Activated CD4-positive, alpha-beta T cell treated with anti-CD3 and anti-CD28 coated beads, Interleukin-2, amount 10 ng/mL, durations not matched to agents 24 days and 14 days (primary cell): Measurements from ENCODE around the gene GNB2. TPM values are rescaled to one million over a fixed set of nuclear protein-coding genes. Genes with fewer than 3 reads are reported as not detected.

Experiments used
- DNase-seq: peaks from one replicate; pipeline ENCODE4 v3.0.0; 2022
- H3K27ac Mint-ChIP-seq: one replicate; pipeline ENCODE4 v1.8.0; 2022; ENCODE audit warnings: mild to moderate bottlenecking, mixed read lengths
- H3K27me3 Mint-ChIP-seq: one replicate; pipeline ENCODE4 v1.8.0; 2022; ENCODE audit warnings: mixed read lengths
- H3K36me3 Mint-ChIP-seq: one replicate; pipeline ENCODE4 v1.8.0; 2022; ENCODE audit warnings: low read depth, mild to moderate bottlenecking, mixed read lengths
- H3K4me1 Mint-ChIP-seq: one replicate; pipeline ENCODE4 v1.8.0; 2021; ENCODE audit warnings: mixed read lengths
- H3K4me3 Mint-ChIP-seq: one replicate; pipeline ENCODE4 v1.8.0; 2022; ENCODE audit warnings: mild to moderate bottlenecking, moderate library complexity, mixed read lengths
- H3K9me3 Mint-ChIP-seq: one replicate; pipeline ENCODE4 v1.8.0; 2021; ENCODE audit warnings: mixed read lengths
- intact Hi-C: fragments of 100-400 bp; cut with micrococcal nuclease; formaldehyde crosslinking; loops from one replicate; pipeline ENCODE4 v1.15.1; 2023
- total RNA-seq: library from RNA; stranded (reverse); gene quantifications from 2 replicates; pipeline ENCODE4 v1.2.3, GENCODE V29; 2022

The GNB2 gene
- 205 and 211 TPM in 2 replicates for total RNA-seq

DNA sequence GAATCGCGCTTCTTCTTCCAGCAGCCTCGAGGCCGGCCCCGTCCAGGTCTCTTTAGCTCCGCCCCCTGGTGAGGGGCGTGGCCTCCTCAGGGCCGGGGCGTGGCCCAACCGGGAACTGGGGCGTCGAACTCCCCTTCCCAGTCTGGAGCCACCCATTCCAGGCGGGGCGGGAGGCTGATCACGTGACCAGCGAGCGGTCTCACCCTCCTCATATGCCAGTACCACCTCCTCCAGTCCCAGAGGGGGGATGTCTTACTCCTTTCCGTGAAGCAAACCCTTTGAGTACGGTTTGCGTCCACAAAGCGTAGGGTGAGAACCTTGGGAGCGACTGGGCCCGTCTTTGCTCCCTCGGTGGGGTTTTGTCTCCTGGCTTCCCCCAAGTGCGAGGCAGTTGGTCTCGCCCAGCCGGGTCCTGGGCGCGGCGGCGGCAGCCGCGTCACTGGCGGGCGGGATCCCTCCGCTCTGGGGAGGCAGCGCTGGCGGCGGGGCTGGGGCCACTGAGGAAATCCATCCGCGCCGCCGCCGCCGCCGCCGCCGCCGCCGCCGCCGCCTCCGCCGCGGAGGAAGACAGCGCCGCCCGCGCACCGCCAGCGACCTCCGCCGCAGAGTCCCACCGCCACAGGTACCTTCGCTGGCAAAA, at the start of gene GNB2:
GNB2 (plus strand) TSS at position 439 of the 640 bp plus-strand sequence. CDS start 2,526 bp downstream, outside the sequence.
- H3K4me1 Mint-ChIP-seq = peaks cover 12% of the 10 kb centered on the region
- peaks cover 14% of the 10 kb centered on the region for H3K27me3 Mint-ChIP-seq
- intact Hi-C loops = loop anchor here (1.0 to 2.0 kb wide), 5 partner anchors 17 to 87 kb away; partner anchors contain the start of genes ACTL6B, FBXO24, LRCH4 and MOSPD3

DNA sequence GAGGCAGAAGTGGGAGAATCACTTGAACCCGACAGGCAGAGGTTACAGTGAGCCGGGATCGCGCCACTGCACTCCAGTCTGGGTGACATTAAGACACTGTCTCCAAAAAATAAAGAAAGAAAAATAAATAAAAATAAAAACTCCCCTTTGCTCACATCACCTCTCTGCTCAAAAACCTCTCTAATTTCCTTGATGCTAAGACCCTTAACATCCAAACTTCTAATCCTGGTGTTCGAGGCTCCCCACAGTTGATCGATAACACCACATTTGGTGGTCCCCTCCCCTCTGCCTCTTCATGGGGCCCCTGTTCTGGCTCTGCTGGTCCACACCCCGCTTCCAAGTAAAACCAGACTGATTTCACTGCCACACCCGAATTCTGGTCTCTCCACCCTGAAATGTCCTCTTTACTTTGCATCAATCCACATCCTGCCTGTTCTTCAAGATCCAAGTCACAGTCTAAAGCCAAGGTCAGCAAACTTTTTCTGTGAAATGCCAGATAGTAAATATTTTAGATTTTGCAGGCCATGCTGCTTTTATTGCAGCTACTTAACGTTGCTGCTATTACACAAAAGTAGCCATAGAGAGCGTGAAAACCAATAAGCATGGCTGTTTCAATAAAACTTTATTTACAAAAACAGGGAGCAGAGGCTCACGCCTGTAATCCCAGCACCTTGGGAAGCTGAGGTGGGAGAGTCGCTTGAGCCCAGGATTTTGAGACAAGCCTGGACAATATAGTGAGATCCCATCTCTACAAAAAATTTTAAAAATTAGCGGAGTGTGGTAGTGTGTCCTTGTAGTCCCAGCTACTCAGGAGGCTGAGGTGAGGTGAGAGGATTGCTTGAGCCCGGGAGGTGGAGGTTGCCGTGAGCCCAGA, 49.4 kb upstream of the GNB2 start:
- Mint-ChIP-seq H3K4me3 (peak overlapping the region; percentile 55), H3K9me3 (no peaks in the 10 kb centered on the region), H3K27ac (peak overlapping the region; percentile 54), H3K27me3 (no peaks in the 10 kb centered on the region), H3K36me3 (peaks cover 23% of the 10 kb centered on the region), H3K4me1 (peaks cover 38% of the 10 kb centered on the region)
- peak; percentile 77 for DNase-seq
- intact Hi-C loops = no loop called here

More for the DNA sequence above, at the start of gene GNB2:
- H3K4me3 Mint-ChIP-seq = peak within 1 kb of the TSS; percentile 96
- peak within 1 kb of the TSS; percentile 94 for H3K27ac Mint-ChIP-seq
- H3K9me3 Mint-ChIP-seq = no peaks in the 10 kb centered on the region
- peaks cover 17% of the 10 kb centered on the region for H3K36me3 Mint-ChIP-seq
- DNase-seq = peak; percentile 100

DNA sequence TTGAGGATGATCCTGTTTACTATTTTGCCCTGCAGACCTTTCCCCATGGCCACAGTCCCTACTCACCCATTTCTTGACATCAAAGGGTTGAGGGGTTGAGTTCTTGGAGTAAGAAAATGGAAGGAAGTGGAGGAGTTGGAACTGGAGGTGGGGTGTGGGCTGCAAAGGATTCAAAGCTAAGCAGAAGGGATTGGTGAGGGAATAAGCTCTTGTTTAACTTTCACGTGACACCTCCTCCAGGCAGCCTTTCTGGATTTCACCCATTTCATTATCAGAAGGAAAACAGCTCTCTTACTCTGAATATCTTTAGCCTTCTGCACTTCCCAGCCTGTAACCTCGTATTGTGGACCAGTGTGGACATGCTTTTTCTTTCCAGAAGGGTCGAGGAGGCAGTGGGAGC, 47.5 kb upstream of the GNB2 start:
- peaks cover 44% of the 10 kb centered on the region for H3K4me1 Mint-ChIP-seq
- intact Hi-C loops = loop anchor here (1.0 kb wide), 2 partner anchors 14 to 47 kb away; partner anchors contain the start of genes GNB2 and MOSPD3

DNA sequence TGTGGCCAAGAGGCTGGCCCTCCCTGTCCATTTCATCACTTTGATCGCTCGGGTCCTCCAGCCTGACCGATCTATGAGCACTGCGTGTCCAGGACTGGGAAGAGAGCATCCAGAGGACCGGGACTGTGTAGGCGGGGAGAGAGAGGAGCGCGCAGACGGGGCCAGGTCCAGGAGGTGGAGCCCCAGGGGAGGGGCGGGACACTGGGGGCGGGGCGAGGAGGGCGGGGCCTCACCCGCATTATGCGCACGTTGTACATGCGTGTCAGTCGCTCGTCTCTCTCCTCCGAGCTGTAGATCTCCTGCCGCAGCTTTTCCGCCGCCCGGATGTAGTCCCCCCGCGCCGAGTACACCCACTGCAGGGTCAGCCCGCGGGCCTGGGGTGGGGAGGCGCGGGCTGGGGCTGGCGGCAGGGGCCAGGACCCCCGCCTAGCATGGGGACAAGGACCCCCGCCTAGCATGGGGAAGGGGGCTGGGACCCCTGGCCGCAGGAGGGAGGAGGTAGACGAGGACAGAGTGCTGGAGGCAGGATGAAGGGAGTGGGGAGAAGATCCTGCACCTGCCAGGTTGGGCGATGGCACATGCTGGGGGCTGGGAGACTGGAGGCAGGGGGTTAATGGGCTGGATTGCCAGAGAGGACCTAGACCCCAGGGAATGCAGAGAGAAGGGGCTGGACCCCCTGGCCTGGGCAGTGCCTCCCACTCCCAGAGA, 46.9 kb upstream of the GNB2 start:
- Mint-ChIP-seq H3K4me3 (peak overlapping the region; percentile 82), H3K4me1 (peaks cover 42% of the 10 kb centered on the region), H3K36me3 (peaks cover 18% of the 10 kb centered on the region), H3K27me3 (no peaks in the 10 kb centered on the region), H3K9me3 (no peaks in the 10 kb centered on the region), H3K27ac (peak overlapping the region; percentile 76)
- intact Hi-C loops = loop anchor here (1.0 kb wide), 2 partner anchors 14 to 47 kb away; partner anchors contain the start of genes GNB2 and MOSPD3
- DNase-seq = peak; percentile 94

More for the DNA sequence above, 47.5 kb upstream of the GNB2 start:
- no peak overlapping the region for H3K27ac Mint-ChIP-seq
- peaks cover 22% of the 10 kb centered on the region for H3K36me3 Mint-ChIP-seq
- no peak for DNase-seq
- H3K9me3 Mint-ChIP-seq = no peaks in the 10 kb centered on the region
- H3K27me3 Mint-ChIP-seq = no peaks in the 10 kb centered on the region
- peak overlapping the region; percentile 82 for H3K4me3 Mint-ChIP-seq

DNA sequence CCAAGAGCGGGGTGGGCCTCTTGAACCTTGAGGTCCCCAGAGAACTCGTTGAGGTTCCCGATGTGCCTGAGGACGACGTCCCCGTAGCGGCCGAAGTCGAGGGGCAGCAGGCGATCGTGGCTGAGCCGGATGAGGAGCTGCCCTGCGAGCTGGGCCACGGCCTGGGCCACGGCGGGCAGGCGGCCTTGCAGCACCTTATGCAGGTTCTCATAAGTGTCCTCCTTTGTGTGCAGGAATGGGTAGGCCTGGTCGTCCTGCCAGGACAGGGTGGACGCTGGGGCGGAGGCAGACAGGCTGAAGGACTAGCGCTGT, 46.3 kb upstream of the GNB2 start:
- Mint-ChIP-seq H3K36me3 (peaks cover 18% of the 10 kb centered on the region), H3K4me1 (peaks cover 45% of the 10 kb centered on the region)

DNA sequence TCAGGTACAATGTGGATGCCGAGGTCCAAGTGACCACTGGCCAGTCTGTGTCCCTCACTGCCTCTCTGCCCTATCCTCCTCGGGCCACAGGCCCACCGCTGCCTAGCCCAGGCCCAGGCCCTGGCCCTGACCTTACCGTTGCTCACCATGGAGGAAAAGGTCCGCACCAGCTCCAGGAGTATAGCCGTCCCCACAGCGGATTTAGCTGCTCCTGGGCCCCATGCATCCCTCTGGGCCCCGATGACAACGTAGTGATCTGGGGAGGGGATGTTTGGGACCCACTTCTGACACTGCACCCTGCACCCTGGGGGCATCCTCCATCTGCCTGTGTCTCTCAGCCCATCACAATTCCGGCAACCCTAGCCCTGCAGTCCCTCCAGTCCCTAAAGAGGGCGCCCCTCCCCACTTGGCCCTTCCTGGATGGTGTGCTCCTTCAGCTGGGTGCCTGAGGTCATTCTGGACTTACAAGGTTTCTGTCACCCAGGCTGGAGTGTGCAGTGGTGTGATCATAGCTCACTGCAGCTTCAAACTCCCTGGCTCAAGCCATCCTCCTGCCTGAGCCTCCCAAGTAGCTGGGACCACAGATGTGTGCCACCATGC, 44.3 kb upstream of the GNB2 start:
- peaks cover 15% of the 10 kb centered on the region for H3K36me3 Mint-ChIP-seq
- H3K4me1 Mint-ChIP-seq = peaks cover 53% of the 10 kb centered on the region
- no peaks in the 10 kb centered on the region for H3K27me3 Mint-ChIP-seq
- no peaks in the 10 kb centered on the region for H3K9me3 Mint-ChIP-seq
- H3K27ac Mint-ChIP-seq = peak overlapping the region; percentile 45
- peak overlapping the region; percentile 48 for H3K4me3 Mint-ChIP-seq
- intact Hi-C loops = no loop called here
- DNase-seq = peak; percentile 75

More for the DNA sequence above, 46.3 kb upstream of the GNB2 start:
- Mint-ChIP-seq H3K4me3 (peak overlapping the region; percentile 82), H3K27me3 (no peaks in the 10 kb centered on the region), H3K27ac (no peak overlapping the region), H3K9me3 (no peaks in the 10 kb centered on the region)
- DNase-seq = no peak
- intact Hi-C loops = no loop called here

DNA sequence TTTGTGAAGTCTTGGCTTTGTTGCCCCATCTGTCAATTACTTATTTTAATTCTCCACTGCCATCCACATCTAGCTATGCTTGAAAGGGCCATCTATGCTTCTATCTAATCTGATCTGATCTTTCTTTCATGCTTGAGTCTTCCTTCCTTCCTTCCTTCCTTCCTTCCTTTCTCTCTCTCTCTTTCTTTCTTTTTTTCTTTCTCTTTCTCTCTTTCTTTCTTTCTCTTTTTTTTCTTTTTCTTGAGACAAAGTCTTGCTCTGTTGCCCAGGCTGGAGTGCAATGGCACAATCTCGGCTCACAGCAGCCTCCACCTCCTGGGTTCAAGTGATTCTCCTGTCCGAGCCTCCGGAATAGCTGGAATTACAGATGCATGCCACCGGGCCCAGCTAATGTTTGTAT, 43.5 kb upstream of the GNB2 start:
- DNase-seq = no peak
- peaks cover 15% of the 10 kb centered on the region for H3K36me3 Mint-ChIP-seq
- H3K4me3 Mint-ChIP-seq = no peak overlapping the region
- intact Hi-C loops = loop anchor here (5.0 kb wide), 1 partner anchor 222 kb away; the partner anchor contains the start of gene SLC12A9
- H3K27me3 Mint-ChIP-seq = no peaks in the 10 kb centered on the region
- H3K9me3 Mint-ChIP-seq = no peaks in the 10 kb centered on the region
- H3K4me1 Mint-ChIP-seq = peaks cover 49% of the 10 kb centered on the region
- H3K27ac Mint-ChIP-seq = no peak overlapping the region

DNA sequence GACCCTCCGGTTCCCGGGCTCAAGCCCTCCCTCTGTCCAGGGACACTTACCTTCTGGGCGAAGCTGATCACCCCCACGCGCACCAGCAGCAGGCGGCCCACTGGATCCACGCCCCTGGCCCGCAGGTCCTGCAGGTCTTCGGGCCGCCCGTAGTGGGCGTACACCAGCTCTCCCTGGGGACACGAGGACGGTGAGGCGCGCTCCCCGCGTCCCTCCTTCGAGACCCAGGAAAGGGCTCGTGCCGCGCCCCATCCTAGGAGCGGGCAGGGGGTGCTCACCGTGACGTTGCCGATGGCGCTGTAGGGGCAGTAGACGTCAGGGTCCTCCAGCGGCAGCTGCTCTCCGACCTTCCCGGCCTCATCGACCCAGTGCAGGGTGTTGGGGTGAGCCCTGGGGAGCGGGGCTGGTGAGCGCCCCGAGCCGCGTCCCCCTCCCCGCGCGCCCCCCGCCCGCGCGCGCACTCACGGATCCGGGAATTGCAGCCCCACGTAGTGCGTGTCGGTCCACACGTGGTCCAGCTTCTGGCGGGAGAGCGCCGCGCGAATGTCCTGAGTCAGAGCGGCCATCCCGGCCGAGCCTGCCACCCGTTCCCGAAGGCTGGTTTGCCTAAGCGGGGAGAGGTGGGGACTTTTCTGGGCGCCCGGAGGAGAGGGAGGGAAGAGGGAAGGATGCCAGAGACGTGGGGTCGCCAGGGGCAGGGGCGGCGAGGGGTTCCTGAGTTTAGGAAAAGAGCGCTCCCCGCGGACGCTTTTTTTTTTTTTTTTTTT, 40.4 kb upstream of the GNB2 start:
- Mint-ChIP-seq H3K4me1 (peaks cover 32% of the 10 kb centered on the region), H3K4me3 (peak overlapping the region; percentile 92), H3K36me3 (peaks cover 16% of the 10 kb centered on the region), H3K27me3 (no peaks in the 10 kb centered on the region), H3K9me3 (no peaks in the 10 kb centered on the region), H3K27ac (peak overlapping the region; percentile 98)
- DNase-seq = peak; percentile 90
- intact Hi-C loops = loop anchor here (1.0 to 5.0 kb wide), 3 partner anchors 46 to 219 kb away; partner anchors contain the start of genes FBXO24, LRCH4 and SLC12A9

DNA sequence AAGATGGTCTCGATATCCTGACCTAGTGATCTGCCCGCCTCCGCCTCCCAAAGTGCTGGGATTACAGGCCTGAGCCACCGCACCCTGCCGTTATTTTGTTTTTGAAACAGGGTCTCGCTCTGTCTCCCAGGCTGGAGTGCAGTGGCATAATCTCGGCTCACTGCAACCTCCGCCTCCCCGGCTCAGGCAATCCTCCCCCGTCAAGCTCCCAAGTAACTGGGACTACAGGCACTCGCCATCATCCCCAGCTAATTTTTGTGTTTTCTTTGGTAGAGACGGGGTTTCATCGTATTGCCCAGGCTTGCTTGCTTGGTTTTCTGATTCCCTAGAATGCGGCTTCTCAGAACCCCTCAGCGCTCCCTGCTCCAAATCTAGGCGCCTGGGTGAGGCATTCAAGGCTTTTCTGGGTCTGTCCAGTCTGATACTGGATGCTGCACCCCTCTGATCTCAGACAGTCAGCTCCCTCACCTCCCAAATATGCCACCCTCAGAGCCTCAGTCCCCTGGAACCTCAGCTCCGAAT, 33.5 kb upstream of the GNB2 start:
- H3K9me3 Mint-ChIP-seq = no peaks in the 10 kb centered on the region
- no peak for DNase-seq
- intact Hi-C loops = no loop called here
- no peaks in the 10 kb centered on the region for H3K27me3 Mint-ChIP-seq
- peaks cover 3% of the 10 kb centered on the region for H3K36me3 Mint-ChIP-seq
- H3K4me1 Mint-ChIP-seq = no peaks in the 10 kb centered on the region
- no peak overlapping the region for H3K4me3 Mint-ChIP-seq
- H3K27ac Mint-ChIP-seq = no peak overlapping the region

DNA sequence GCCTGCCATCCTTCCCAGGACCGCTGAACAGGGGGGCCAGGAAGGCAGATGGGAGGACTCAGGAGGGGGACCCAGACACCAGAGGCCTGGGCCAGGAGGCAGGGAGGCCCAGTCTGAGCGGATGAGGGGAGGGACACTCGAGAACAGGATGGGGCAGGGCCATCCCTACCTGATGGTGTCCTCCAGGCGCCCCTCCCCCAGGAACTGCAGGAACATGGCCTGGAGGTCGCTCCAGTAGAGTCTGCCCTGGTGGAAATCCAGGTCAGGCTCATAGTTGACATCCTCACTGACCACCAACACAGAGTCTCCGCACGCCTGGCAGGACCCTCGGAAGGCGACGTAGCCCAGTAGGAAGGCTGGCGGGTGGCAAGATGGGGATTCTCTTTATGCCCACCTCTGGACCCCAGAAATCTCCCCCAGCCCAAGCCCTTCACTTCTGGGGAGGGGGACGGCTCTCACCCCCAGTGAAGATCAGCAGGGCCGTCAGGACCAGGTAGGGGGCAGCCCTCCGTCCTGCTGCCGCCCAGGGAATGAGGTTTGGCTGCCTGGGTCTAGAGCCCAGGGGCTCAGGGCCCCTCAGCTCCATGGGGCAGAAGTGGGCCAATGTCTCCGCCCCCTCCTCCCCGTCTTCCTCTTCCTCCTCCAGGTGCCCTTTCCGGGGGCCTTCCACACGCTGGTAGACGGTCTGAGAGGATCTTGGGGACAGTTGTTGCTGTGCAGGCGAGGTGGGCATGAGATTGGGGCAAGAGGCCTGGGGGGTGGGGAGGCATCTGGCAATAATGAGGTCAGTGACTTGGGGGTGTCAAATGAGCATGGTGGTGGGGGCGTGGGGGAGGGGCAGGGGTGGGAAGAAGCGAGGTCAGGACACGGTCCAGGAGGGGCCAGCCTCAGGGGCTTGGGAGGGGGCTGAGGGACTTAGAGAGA, 32.8 kb upstream of the GNB2 start:
- no peak overlapping the region for H3K27ac Mint-ChIP-seq

DNA sequence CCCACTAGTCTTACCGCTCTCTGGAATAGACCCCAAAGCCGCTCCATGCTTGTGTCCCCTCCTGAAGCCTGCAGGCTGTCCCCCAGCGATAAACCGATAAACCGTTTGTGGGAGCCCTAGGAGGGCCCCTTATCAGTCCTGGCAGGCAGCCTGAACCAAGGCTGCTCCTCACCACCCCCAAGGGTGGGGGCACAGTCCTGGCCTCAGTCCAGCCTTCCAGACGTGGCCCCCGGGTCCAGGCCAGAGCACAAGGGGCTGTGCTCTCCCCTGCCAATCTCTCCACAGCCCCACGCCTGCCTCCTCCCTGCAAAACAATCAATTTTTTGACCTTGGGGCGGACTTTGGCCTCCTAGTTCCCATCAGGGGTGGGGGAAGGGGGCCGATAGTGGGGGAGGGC, 32.1 kb upstream of the GNB2 start, which contains the start of gene TFR2:
TFR2 (minus strand) TSS at position 90 of the 397 bp plus-strand sequence; CDS start at position 47, 43 bp downstream.
- intact Hi-C loops = no loop called here
- DNase-seq = no peak
- Mint-ChIP-seq H3K4me1 (no peaks in the 10 kb centered on the region), H3K4me3 (no peak within 1 kb of the TSS), H3K27ac (no peak within 1 kb of the TSS), H3K27me3 (peaks cover 3% of the 10 kb centered on the region), H3K9me3 (no peaks in the 10 kb centered on the region), H3K36me3 (peaks cover 3% of the 10 kb centered on the region)

More for the DNA sequence above, 32.8 kb upstream of the GNB2 start:
- H3K4me1 Mint-ChIP-seq = no peaks in the 10 kb centered on the region
- peaks cover 2% of the 10 kb centered on the region for H3K27me3 Mint-ChIP-seq
- no peak for DNase-seq
- H3K9me3 Mint-ChIP-seq = no peaks in the 10 kb centered on the region
- no peak overlapping the region for H3K4me3 Mint-ChIP-seq
- peaks cover 3% of the 10 kb centered on the region for H3K36me3 Mint-ChIP-seq
- intact Hi-C loops = no loop called here
